NCI-H2029 treated with DMSO at 0.1 percent for 48 hours (cell line): Measurements from ENCODE around the gene B3GALT6.

ENCODE experiments used
- DNase-seq: peaks from one replicate; lab custom pipeline; 2025; lab: John Stamatoyannopoulos, UW

B3GALT6 gene

DNA sequence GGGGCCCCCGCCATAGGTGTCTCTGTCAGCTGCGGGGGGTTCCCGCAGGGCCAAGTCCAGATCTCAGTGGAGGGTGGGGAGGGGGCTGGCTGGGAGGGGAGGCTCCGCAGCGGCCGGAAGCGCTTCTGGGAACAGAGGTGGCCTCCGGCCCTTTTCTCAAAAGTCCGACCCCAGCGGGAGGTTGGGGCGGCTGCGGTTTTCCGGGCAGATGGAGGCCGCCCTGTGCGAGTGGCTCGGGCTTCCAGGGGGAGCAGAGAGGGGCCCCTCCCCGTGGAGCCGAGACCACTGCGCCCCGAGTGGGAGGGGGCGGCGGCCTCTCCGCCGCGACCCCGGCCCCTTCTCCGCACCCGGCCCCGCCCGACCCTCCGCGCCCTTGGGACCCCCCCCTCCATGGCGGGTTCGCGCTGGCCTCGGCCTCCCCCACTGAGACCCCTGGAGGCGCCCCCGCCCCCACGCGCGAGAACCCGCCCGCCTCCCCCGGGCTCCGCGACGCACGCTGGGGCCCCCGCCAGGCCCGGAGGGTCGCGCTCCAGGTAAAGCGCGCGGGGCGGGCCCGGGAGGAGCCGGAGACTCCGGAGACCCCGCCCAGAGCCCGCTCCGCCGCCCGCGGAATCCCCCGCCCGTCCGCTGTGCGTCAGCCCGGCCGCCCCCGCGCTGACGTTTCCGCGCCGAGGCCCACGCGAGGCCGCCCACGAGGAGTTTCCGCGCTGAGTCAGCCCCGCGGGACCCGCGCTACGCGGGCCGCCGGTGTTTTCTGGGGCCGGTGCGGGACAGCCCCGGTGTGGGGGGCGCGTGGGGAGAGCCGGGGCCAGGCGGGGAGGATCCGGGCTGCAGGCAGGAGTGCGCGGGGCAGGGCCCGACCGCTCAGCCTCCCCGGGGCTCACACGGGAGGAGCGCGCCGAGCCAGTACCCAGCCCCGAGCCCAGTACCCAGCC lies 30.9 kb upstream of the B3GALT6 start:
- no peak for DNase-seq

DNA sequence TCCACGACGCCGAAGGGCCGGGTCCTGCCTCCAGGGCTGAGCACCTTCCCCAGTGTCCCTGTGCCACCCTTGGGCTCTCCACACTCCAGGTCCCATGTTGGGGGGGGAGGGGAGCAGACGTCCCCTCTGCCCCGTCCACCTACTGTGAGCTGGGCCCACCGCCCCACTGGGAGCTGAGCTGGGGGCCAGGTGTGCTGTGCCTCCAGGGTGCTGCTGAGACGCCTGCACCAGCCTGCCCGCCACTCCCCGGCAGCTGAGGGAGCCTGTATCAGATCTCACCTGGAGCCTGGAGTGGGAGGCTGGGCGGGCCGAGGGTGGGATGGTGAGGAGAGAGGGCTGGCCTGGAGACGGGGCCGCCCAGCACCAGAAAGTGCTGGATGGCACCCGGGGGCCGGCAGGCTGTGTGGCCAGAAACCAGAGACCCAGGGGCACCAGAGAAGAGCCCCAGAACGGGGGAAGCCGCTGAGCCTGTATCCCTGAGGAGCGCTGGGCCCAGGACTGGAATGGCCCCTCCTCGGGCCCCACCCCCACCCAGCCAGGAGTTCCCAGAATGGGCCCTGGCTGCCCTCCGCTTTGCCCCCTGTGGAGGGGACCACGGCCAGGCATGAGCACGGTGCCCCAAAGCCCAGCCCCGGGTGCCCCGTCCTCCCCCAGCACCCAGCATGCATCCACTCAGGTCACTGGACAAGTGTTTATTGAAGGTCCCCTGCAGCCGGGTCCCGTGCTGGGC lies 29.0 kb upstream of the B3GALT6 start:
- no peak for DNase-seq

DNA sequence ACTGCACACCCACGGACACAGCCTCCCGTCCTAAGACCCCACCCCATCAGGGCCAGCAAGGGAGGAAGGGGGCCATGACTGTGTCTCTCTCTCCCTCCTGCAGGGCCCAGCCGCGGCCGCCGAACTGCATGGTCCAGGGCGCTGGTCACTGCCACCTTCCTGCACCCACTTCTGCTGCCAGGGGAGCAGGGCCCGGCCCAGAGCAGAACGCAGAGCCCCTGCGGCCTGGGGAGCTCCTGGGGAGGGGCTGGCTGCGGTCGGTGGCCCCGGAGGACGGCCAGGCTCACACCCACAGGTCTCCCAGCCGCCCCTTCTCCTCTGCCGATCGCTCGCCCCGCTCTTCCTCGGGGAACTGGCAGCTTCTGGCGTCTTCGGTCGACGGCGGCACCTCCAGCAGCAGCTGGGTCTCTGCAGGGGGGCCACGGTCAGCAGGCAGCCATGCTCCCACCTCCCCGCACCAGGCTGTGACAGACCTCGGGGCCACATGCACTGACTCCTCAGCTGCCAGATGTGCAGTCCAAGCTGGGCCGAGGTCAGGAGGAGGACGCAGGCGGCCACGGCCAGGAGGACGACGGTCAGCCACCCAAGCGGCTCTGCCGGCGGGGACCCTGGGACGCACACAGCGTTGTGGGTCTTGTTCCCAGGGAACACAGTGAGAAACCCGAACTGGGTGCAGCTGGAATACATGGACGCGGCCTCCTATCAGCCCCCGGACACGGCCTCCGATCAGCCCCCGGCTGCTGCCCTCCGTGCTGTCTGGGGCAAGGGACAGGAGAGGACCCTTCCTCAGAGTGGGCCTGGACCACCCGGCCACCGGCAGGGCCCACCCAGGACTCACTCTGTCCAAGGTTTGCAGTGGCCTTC lies 28.2 kb upstream of the B3GALT6 start:
- DNase-seq = no peak

DNA sequence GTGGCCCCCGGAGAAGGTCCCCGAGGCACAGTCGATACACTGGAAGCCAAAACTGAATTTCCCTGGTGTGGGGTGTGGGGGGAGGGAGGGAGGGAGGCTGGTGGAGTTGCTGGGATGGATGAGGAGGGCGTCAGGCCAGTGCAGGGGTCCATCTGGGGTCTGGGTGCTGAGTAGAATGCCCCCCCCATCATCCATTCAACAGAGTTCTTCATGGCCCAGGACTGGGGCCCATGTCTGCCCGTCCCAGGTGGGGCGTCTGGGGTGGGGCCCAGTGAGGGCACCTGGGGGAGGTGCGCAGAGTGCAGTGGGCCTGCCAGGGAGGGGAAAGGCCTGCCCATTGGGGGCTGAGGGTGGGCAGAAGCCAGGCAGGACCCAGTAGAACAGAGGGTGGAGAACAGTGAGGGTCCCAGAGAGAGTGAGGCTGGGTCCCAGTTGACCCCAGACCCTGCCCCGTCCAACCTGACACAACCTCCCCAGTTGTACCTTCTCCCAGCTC lies 27.6 kb upstream of the B3GALT6 start:
- no peak for DNase-seq

DNA sequence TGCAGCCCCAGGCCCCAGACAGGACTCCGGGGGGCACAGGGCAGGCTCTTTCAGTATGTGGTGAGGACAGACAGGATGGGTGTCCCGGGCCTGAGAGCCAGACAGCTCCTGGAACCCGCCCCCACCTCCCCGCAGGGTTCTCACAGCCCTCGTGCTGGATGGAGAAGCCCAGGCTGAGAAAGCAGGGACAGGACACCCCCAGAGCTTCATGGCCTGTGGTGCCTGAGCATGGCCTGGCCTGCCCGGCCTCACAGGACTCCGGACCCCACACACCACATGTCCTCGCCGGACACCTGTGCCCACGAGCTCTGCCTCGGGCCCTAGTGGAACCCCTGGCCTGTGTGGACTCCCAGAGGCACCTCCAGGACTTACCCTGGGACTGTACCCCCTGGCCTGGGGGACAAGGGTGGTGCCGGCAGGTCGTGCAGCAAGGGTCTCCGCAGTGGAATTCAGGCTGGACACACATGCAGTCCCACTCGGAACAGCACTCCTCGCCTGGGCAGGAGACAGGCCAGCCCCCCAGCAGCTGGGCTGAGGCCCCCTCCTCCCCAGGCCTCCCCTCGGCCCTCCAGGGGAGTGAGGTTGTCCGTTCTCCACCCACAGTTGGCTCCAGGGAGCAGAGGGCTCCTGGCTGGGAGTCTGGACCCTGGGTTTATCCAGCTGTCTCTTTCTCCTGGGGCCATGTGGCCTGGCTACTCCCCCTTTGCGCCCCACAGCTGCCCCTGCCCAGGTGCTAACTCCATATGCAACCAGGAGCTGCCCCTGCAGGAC lies 26.9 kb upstream of the B3GALT6 start:
- DNase-seq = no peak

DNA sequence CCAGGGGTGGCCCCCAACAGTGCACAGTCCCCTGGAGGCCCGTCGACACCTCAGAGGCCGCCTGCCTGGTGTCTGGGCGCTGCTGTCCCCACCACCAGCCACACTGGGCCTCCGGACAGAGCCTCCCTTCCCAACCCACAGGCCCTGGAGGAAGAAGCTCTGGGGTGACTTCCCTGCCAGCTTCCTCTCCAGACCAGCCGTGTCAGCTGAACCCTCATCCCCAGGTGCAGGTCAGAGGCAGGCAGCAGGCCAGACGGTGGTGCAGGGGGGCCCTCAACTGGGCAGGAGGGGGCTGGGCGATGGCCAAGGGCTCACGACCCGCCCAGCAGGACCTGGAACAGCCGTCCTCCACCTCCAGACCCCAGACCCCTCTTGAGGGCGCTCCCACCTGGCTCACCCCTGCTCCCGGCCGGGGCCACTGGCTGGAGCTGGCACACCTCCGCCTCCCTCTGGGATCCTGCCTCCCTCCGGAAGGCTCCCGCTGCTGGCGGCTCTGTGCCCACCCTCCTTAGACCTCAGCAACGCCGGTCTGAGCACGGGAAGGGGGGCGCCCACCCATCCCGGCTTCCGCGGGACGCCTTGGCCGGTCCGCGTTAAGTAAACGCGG lies 26.2 kb upstream of the B3GALT6 start:
- no peak for DNase-seq

DNA sequence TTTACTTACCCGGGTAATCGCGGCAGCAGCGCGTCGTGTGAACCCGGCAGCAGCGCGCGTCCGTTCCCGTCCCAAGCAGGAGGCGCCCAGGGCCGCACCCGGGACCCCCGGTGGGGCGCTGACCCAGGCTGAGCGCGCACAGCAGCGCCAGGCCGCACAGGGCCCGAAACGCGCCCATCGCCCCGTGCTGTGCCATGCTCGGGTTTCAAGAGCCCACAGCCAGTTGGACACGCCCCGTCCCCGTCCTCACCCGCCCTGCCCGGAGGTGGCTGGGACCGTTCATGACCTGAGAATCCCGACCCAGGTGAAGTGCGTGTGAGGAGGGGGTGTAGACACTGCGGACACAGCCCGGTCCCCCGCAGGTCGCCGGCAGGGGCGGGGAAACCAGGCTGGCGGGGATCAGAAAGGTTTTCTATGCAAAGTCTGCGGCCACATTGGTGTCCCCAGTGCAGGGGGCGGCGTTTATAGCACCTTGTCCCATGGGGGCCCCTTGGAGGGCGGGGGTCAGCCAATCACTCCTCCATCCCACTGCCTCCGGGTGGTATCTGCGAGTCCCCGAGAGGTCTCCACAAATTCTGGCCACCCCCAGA lies 25.6 kb upstream of the B3GALT6 start, which contains the start of gene TNFRSF18:
TSS of gene TNFRSF18 (minus strand) at position 217 of the 590 bp plus-strand sequence. CDS start at position 196, 21 bp downstream.
- DNase-seq = no peak

DNA sequence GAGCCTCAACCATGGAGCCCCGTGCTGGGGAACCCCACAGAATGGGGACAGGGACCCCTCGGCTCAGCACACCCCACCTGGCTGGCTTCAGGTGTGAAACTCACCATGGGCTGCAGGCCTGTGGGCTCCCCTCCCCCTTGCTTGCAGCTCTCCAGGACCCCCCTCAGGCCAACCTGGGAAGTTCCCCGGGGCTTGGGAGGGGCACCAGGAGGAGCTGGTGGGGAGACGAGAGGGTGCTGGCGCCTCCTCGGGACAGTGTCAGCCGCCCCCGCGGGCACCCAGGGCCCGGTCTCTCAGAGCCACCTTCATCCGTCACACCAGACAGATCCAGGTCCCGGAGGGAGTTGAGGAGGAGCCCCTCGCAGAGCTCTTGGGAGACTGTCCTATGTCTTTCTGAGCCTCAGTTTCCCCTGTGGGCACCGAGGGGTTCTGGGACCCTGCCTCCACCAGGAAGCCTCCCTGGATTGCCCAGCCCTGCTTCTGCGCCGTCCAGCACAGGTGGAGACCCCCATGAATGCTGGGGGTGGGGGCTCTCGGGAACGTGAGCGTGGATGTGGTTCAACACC lies 25.0 kb upstream of the B3GALT6 start:
- no peak for DNase-seq

DNA sequence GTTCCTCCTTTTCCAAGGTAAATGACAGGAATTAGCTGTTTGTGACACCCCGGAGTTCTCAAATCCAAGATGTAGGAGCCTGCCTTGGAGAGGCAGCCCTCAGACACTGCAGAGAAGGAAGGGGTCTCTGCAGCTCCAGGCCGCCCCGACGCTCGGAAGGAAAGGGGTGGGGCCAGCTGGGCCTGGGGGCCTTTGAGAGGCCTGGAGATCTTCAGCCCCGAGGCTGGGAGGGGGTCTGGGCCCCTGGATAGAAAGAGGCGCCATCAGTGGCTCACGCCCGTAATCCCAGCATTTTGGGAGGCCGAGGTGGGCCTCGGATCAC lies 24.5 kb upstream of the B3GALT6 start:
- no peak for DNase-seq

DNA sequence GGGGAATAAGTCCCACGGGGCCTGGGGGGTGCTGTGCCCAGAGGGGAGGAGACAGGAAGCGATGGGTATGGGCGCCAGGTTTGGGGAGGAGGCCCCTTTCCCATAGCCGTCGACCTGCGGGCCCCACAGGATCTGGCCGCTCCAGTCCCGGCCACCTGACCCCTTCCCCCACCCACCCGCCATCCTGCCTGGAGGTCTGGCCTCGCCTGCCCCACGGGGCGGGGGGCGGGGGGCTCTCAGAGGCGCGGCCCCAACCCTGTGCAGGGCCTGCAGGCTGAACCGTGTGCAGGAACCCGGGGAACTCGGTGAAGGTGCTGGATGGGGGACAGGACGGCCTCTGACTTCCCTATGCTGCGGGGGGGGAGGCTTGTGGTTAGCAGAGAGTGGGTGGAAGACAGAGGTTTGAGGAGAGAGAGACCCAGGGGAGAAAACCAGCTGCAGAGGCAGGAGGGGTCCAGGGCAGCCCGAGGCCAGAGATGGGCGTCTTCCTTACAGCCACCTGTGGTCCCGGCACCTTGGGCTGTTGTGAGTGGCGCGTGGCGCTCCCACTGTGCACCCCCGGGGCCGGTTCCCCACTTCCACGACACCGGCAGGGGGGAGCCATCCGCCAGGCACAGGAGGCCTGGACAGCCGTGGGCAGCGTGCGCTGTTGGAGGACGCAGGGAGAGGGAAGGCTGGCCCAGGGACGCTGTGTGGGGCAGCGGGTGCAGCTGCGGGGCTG lies 23.2 kb upstream of the B3GALT6 start:
- DNase-seq = no peak

DNA sequence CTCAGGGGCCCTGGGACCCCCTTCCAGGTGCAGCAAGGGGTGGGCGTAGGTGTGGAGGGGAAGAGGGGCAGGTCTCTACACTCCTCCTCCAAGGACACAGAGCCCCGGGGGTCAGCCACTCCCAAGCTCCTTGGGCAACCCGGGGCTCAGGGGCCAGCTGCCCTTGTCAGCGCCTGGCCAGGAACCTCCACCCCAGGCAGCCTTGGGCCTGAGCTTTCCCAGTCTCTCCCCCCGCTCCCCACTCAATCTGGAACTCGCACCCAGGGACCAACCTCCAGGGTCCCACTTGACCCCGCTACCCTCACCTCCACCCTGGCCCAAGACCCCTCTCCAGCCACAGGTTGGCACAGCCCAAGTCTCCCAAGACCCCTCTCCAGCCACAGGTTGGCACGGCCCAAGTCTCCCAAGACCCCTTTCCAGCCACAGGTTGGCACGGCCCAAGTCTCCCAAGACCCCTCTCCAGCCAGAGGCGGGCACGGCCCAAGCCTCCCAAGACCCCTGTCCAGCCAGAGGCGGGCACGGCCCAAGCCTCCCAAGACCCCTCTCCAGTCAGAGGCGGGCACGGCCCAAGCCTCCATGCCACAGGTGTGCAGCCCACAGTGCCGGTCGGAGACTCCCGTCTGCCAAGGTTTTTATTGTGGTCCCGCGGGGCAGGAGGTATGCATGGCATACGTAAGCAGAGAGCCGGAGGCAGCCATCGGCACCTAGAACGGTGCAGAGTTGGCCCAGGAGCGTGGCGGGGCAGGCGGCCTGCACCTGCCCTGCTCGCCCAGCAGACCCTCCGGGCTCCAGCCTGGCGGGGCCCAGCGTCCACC lies 21.1 kb upstream of the B3GALT6 start:
- no peak for DNase-seq

DNA sequence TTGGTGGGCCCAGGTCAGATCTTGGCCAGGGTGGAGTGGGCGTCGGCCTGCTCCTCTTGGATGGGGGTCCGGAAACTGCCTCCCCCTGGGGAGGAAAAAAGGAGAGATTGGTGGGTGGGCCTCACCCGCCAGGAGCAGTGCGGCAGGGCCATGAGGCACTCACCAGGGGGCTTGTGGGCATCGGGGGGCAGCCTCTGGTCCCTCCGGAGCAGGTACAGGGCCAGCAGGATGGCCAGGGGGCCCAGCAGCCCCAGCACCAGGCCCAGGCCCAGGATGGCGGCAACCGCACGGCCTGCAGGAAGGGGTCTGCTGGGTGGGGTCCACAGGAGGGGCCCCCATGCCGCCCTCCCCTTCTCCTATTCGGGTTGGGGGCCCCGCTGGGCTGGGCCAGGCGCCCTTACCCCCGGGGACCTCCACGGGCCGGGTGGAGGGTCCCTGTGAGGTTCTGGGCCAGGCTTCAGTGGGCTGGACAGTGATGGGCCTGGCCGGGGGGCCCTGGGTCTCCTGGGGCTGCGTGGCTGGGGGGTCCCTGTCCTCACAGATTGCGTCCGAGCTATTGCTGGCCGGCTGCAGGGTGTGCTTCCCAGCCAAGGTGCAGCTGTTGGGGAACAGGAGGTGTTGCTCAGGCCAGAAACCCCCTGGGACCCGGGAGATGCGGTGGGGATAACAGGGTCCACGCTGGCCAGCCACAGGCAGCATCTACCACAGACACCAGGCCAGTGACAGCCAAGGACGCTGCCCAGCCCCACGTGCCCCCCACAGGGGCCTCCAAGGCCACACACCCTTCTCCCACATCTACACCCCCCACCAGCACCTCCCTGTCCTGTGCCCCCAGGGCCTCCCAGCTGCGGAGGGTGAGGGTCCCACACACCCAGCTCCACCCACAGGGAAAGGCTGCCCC lies 20.2 kb upstream of the B3GALT6 start:
- DNase-seq = no peak

DNA sequence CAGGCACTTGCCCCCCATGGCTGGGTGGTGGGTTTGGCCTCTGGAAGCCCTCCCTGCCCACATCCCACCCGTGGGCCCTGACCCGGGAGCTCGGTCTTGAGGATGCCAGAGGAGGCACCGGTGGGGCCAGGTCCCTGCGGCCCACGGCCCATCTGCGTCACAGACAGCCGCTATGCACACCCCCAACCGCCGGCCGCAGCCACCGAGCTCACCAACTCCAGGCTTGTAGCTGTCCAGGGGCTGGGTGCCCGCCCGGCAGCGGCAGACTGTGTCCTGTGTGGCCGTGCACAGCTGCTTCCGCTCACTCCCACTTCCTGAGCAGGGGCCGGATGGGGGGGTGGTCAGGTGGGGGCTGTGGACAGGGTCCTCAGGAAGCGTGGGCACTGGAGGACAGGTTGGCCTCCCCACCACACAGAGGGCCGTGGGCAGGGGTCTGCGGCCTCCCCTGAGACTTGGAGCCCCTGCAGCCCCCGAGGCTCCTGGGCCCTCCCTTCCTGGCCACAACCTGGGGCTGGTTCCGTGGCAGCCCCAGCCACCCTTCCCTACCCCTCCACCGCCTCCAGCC lies 19.2 kb upstream of the B3GALT6 start:
- no peak for DNase-seq

DNA sequence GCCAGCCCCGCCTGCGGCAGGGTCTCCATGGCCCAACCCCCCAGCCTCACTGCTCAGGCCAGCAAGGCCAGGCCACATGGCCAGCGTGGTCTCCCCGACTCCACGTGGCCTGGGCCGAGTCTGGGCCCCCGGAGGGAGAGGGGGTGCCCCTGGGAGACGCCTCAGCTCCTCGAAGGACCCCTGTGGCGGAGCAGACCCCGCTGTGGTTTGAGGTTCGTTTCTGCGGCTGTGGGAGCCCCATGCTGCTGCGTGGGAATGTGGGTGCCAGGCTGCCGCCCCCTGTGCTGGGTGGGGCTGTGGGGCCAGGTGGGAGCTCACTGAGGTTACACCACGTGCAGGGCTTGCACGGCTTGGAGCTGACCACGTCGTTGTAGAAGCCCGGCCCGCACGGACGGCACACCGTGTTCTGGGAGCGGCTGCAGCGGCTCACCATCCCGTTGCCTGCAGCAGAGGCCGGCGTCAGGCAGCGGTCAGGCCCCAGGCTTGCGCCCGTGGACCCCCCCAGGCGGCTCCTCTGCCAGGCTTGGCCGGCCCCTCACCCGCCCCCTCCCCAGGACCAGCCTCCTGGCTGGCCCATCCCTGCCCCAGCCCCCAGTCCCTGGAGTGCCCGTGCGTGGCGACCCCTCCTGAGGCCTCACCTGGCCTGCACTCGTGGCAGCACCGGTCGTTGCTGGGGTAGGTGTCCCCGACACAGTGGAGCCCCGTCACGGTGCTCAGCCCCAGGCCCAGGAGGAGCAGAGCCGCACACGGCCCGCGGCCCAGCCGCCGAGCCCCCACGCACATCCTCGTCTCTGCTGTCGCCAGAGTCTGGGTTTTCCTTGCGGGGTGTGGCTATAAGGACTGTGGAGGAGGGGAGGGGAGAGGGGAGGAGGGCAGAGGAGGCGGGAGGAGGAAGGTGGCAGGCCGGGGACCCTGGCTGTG lies 18.4 kb upstream of the B3GALT6 start, which contains the start of gene TNFRSF4:
TSS of gene TNFRSF4 (minus strand) at position 809 of the 921 bp plus-strand sequence. CDS start at position 783, 26 bp downstream.
- DNase-seq = no peak

DNA sequence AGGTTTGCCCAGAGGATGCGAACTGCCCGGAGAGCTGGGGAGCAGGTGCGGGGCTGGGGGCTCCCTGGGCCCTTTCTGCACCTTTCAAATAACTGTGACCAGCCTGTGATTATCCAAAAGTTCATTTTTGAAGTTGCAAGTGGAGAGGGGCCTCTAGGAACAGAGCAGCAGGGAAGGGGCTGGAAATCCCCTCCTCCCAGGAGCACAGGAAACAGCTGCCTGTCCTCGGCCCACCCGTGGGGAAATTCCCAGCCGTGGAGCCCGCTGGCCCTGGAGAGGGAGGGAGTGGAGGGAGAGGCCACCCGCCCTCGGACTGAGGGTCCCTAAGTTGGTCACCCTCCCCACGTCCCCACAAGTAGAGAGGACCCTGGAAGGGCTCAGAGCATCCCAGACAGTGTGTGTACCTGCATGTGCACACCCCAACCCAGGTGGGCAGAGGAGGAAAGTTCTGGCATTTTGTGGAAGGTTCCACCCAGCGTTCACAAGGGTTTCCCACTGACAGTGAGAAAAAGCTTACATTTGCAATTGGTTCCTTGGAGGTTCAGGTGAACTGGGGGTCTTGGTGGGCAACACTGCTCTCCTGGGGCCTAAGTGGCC lies 16.9 kb upstream of the B3GALT6 start:
- DNase-seq = no peak
